Measurements from ENCODE around the gene ANKRD11.
"Not testable (repeated sequence)": the region's sequence is repeated elsewhere in the genome, so short reads cannot be mapped to it uniquely, and the experiment has no call there.

The ANKRD11 gene

DNA sequence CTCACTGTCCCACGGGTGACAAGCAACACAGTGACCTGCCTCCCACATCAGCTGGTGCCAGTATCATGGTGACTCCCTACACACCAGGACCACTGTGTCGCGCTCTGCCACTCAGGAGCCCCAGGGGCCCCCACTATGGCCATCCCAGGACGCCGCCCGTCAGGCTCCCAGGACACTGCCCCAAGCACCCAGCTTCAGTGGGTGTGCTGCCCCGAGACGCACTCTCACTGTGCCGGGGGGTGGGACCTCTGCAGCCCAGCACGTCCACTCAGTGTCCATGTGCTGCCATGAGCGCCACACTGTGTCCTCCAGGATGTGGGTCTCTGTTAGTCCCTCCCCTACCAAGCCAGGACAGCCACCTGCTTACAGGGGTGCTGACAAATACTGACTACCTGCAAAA, 152.4 kb downstream of the ANKRD11 start:
- Histone ChIP-seq H3K4me3 (ENCODE audit: low read depth, low read length) (no peak overlapping the region), H3K36me3 (no peaks in the 10 kb centered on the region), H3K27me3 (ENCODE audit: insufficient read depth, low read depth, severe bottlenecking) (no peaks in the 10 kb centered on the region), H3K27ac (no peak overlapping the region), H3K9me3 (ENCODE audit: severe bottlenecking) (no peaks in the 10 kb centered on the region)
- no peak for DNase-seq
- TF ChIP-seq, protein P1, sequence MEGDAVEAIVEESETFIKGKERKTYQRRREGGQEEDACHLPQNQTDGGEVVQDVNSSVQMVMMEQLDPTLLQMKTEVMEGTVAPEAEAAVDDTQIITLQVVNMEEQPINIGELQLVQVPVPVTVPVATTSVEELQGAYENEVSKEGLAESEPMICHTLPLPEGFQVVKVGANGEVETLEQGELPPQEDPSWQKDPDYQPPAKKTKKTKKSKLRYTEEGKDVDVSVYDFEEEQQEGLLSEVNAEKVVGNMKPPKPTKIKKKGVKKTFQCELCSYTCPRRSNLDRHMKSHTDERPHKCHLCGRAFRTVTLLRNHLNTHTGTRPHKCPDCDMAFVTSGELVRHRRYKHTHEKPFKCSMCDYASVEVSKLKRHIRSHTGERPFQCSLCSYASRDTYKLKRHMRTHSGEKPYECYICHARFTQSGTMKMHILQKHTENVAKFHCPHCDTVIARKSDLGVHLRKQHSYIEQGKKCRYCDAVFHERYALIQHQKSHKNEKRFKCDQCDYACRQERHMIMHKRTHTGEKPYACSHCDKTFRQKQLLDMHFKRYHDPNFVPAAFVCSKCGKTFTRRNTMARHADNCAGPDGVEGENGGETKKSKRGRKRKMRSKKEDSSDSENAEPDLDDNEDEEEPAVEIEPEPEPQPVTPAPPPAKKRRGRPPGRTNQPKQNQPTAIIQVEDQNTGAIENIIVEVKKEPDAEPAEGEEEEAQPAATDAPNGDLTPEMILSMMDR (IDR thresholded peaks at IDR 0.05; ENCODE audit: low read depth, low read length), result no peak

DNA sequence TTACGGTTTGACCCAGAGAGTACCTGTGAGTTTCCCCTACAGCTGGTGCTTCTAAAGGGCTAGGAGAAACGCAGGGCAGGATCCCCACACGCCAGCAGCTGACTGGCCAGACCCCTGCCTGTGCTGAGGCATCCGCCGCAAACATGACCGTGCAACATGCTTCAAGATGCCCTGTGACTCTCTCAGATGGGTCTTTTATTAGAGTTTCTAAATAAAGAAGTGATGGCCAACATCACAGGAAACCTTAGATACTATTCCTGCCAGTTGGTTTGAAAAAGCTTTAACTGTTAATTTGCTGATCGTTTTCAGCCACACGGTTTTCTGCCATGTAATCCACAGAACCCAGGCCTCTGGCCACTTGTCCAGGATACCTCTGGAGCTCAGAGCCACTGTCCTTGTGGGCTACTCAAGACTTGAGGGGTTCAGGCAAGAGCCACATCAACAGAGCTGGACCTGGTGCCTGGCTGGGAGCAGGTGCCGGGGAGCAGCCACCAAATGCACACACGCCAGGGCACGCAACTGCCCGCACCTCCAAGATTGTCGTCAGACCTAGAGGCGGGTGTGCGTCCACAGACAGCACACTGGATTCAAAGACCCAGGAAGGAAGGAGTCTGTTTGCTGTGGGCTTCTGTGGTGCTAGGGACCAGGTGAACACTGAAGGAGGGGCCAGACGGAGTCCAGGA, 154.4 kb downstream of the ANKRD11 start:
- Histone ChIP-seq H3K9me3 (ENCODE audit: severe bottlenecking) (no peaks in the 10 kb centered on the region), H3K27me3 (ENCODE audit: insufficient read depth, low read depth, severe bottlenecking) (no peaks in the 10 kb centered on the region), H3K36me3 (no peaks in the 10 kb centered on the region), H3K4me3 (ENCODE audit: low read depth, low read length) (no peak overlapping the region), H3K27ac (no peak overlapping the region)
- TF ChIP-seq, protein P1 (IDR thresholded peaks at IDR 0.05; ENCODE audit: low read depth, low read length), result no peak
- no peak for DNase-seq

DNA sequence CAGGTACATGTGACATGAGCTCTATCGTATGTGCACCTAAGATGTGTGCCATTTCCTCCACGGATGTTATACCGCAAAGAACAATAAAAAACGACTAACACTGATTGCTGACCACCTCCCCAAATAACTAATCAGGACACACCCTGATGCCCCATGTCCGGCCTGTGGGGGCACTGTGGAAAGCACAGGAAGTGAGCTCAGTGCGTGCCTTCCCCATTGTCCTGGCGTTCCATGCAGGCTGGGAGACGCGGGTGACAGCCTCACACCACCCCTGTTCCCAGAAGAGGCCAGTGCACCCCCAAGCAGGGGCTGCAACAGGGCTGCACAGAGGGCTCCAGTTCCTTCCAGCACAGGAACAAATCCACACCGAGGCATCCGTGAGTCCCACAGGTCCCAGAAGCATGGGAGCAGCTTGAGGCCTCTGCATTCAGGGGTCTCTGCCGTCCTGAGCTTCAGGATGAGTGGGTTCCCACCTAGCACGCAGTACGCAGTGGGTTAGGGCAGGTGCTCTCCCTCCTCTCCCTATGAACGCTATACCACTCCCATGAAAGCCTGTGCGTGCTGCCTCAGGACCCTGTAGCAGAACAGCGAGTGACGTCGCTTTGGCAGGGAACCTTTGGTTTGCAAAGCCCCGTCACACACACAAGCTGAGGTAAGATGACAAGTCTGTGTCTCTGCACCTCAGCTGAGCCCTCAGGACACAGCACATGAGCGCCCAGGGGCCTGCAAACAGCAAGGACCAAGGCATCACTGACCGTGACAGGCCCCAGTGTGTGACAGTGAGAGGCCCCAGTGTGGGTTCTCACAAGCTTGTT, 155.2 kb downstream of the ANKRD11 start:
- H3K27ac ChIP-seq, result no peak overlapping the region
- H3K36me3 ChIP-seq, result no peaks in the 10 kb centered on the region
- no peaks in the 10 kb centered on the region for H3K9me3 ChIP-seq (ENCODE audit: severe bottlenecking)
- no peaks in the 10 kb centered on the region for H3K27me3 ChIP-seq (ENCODE audit: insufficient read depth, low read depth, severe bottlenecking)
- TF ChIP-seq, protein P1 (IDR thresholded peaks at IDR 0.05; ENCODE audit: low read depth, low read length), result no peak
- H3K4me3 ChIP-seq (ENCODE audit: low read depth, low read length), result no peak overlapping the region
- DNase-seq, result no peak

DNA sequence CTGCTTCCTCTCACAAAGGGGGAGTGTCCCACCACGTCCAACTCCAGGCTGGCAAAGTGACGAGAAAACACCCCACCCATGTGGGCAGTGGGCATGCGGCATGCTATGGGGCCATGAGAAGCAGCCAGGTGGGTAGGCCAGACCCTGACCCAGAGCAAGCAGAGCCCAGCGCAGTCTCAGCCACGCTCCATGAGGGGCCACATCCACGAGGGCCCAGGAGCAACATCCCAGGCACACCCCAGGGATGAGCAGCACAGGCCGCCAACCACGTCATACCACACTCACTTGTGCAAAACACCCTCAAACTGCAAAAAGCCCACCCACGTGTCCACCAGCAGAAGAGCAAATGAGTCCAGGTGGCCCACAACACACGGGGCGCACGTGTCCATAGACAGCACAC, 155.9 kb downstream of the ANKRD11 start:
- Histone ChIP-seq H3K27me3 (ENCODE audit: insufficient read depth, low read depth, severe bottlenecking) (no peaks in the 10 kb centered on the region), H3K36me3 (no peaks in the 10 kb centered on the region), H3K9me3 (ENCODE audit: severe bottlenecking) (no peaks in the 10 kb centered on the region), H3K27ac (no peak overlapping the region), H3K4me3 (ENCODE audit: low read depth, low read length) (no peak overlapping the region)
- TF ChIP-seq, protein P1 (IDR thresholded peaks at IDR 0.05; ENCODE audit: low read depth, low read length), result no peak
- no peak for DNase-seq

DNA sequence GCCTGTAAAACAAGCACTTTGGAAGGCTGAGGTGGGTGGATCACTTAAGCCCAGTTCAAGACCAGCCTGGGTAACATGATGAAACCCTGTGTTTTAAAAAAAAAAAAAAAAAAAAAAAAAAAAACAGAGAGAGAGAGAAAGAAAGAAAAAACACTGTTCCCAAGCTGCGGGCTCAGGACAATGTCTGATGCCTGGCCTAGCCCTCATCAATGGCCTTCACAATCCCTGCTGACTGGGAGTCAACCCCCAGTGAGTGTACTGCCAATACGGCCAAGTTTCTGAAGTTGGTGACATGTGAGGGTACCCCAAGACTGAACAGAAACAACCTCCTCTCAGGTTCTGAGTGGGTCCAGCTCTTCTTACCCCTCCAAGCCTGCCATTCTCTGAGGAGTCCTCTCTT, 156.3 kb downstream of the ANKRD11 start:
- no peak for DNase-seq
- H3K27ac ChIP-seq, result no peak overlapping the region
- no peaks in the 10 kb centered on the region for H3K36me3 ChIP-seq
- H3K4me3 ChIP-seq (ENCODE audit: low read depth, low read length), result no peak overlapping the region
- no peaks in the 10 kb centered on the region for H3K27me3 ChIP-seq (ENCODE audit: insufficient read depth, low read depth, severe bottlenecking)
- TF ChIP-seq, protein P1 (IDR thresholded peaks at IDR 0.05; ENCODE audit: low read depth, low read length), result no peak
- no peaks in the 10 kb centered on the region for H3K9me3 ChIP-seq (ENCODE audit: severe bottlenecking)

DNA sequence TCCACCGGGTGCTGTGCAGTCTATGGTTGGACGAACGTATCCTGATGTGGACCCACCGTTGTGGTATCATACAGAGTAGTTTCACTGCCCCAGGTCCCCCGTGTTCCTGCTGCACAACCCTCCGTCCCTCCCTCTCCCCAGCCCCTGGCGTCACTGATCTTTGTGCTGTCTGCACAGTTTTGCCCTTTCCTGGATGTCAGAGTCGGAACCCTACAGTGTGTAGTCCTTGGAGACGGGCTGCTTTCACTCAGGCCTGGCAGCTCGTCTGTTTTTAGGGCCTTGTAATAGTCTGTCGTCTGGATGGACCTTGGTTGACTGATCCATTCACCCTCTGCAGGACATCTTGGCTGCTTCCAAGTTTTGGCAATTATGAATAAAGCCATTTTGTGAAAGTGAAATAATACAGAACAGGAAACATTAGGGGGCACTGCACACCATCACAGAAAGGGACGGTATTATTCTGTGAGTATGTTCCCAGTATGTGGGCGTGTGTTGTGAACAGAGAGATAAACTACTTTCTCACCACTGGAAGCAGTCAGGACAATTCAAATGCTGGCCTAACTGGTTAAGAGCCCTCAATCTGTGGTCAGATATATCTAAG, 156.9 kb downstream of the ANKRD11 start:
- not testable (repeated sequence) for H3K27ac ChIP-seq; H3K27me3 ChIP-seq (ENCODE audit: insufficient read depth, low read depth, severe bottlenecking); H3K4me3 ChIP-seq (ENCODE audit: low read depth, low read length); H3K36me3 ChIP-seq; H3K9me3 ChIP-seq (ENCODE audit: severe bottlenecking); DNase-seq
